ENCODE data around the gene EIF2AK2.
"Not testable (repeated sequence)": the region's sequence is repeated elsewhere in the genome, so short reads cannot be mapped to it uniquely, and the experiment has no call there.

Gene EIF2AK2

DNA sequence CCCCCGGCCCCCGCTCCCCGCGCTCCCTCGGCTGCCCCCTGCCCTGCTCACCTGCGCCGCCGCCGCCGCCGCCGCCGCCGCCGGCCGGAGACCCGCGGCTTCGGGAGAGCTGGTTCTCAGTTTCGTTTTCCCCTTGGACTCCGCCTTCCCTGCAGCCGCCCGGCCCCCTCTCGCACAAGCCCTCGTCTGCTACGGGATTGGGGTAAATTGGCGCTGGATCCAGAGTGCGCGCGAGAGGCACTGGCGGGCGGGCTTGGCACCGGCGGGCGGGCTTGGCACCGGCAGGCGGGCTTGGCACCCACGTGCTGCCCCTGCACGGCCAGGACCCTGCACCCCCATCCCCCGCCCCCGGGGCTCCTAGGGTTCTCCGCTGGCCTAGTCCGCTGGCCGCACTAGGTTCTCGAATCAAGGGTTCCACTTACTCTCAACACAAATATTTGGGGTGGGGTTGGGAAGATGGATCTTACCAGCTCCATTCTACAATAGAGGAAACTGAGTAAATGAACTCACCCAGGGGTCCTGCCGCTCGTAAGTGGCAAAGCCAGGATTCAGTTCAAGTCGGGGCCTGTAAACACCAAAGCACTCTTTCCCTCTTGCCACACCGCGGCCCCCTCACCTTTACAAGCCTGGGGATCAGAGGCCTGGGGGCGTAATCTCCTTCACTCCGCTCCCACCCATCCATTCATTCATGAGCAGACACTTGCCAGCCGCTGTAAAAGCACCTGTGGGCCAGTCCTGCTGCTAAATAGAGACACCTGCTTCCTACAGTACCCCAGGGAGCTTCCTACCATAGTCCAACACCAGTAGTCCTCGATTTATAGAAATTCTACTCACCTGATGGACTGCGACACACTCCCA lies at the start of gene EIF2AK2:
TSS of gene EIF2AK2 (minus strand) at position 124 of the 858 bp plus-strand sequence. CDS start 9,174 bp downstream, outside the sequence.
- DNase-seq: peak; percentile 78 to 79

DNA sequence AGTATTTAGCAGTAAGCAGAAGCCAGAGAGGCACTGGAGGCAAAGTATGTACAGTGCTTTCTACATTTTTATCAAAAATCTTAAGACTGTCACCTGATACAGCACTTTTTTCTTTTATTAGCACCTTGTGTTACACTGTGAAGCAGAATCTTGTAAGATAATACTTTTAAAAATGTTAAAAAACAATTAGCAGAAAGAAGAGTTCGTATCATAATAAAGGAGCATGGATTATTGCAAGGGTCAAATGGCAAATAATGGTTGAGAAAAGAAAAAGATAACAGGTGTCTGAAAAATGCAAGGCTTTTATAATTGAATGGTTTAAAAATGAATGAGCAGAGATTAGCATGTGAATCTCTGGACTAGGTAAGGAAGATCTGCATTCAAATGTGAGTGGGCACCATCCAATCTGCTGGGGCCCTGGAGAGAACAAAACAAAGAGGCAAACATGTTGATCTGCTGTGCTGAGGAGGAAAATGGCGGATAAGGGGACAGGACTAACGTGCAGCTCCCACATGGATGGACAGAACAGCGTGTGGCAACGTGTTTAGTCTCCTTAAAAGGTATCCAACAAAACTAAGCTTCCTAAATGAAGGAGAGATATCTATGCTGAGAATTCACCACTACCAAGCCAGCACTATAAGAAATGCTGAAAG lies 49.0 kb upstream of the EIF2AK2 start:
- no peak for DNase-seq

DNA sequence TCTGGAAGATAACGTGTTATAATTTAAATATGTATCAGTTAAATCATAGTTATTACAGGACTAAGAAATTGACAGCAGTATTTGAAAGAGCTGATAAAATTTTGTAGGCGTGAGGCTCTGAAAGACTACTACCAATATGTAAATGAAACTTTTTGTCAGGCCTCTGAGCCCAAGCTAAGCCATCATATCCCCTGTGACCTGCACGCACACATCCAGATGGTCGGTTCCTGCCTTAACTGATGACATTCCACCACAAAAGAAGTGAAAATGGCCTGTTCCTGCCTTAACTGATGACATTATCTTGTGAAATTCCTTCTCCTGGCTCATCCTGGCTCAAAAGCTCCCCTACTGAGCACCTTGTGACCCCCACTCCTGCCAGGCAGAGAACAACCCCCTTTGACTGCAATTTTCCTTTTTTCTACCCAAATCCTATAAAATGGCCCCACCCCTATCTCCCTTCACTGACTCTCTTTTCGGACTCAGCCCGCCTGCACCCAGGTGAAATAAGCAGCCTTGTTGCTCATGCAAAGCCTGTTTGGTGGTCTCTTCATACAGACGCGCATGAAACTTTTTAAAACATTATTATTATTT lies 48.4 kb upstream of the EIF2AK2 start:
- DNase-seq: not testable (repeated sequence)

DNA sequence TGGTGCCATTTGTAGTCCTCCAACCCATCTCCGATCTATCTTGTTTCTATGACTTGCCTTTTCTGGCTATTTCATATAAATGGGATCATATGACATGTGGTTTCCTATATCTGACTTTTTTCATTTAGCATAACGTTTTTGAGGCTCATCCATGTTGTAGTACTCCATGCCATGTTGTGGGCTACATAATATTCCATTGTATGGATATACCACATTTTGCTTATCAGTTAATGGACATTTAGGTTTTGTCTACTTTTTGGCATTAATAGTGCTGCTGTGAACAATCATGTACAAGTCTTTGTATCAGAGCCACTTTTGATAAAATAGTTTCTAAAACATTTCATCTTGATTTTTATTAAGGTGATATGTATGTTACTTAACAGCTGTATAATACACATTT lies 46.9 kb upstream of the EIF2AK2 start:
- DNase-seq: no peak

DNA sequence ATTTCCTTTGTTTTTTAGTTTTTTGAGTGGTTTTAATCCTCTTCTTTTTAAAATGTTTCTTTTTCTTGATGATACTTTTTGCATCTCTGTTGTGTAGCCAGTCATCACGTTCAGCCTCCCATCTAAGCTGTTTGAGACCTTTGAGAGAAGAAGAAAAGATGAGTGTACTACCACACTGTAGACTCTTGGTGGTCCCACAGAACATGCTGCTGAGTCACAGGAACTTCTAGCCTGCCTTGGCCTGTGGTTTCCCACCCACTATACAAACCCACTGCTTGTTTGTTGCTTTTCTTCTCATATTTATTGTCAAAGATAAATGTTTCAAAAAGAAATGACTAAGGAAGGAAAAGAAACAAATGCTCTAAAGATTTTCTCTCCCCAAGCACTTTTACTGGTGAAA lies 45.0 kb upstream of the EIF2AK2 start:
- DNase-seq: peak; percentile 13 to 16

DNA sequence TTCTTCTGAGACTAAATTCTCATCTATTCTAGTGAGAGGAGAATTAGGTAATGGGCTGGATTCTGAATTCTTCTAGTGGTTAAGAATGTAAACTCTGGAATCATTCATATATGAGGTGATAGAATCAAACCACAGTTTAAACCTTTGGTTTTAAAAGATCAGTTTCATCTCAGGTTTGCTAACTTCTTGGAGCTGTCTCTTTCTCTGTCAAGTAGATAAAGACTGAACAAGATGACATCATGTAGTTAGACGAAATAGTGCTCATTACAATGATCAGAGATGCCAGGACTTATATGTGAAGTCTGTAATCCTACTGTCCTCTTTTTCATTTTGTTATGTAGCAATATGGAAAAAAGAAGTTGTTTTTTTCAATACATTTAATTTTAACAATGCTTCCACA lies 44.4 kb upstream of the EIF2AK2 start:
- DNase-seq: no peak

DNA sequence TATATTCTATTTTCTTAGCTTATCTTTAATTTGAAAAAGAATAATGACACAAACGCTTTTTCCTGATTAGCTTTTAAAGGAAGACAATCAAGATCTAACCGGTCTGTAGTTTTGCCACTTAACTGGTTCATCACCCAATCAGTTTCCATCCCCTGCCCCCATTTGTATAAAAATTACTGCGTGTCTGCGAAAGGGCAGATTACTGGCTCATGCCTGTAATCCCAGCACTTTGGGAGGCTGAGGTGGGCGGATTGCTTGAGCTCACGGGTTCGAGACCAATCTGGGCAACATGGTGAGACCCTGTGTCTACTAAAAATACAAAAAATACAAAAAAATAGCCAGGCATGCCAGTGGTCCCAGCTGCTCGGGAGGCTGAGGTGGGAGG lies 41.9 kb upstream of the EIF2AK2 start:
- DNase-seq: no peak

DNA sequence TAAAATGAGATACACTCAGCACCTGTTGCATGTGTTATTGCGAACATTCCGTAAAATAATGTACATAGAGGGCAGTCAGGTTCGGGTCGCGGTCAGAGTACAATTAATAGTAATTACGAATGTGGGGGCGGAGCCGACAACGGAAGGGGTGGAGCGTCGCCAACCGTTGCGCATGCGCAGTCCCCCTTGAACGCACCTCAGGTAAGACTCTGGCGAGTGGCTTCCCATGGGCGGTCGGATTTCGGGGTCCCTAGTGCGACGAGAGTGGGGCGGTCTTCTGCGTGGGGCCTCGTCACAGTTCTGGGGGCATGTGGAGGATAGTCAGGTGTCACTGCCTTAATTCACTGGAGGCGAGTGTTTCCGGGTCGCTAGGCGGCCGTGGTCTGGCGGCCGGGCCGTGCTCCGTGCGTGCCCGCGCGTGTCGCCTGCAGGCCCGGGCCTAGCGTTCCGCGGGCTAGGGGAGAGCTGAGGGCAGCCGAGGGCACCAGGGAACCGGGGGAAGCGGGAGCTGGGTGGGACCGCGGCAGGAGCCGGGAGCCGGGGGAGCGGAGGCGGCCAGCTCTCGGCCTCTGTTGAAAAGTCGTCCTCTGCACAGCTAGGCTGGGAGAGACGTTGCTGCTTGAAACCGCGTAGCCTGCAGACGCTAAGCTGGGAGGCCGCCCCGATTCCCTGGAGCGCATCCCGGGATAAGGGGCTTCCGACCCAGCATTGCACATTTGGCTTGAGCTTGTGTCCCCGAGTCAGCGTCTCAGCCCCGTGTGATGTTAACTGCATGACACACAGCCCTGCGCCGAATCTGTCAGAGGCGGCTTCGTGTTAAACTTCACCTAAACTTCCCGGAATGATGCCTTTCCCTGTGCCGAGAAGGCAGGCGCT lies 39.8 kb upstream of the EIF2AK2 start, which contains the start of gene CEBPZOS:
TSS of gene CEBPZOS (plus strand) at position 177 of the 876 bp plus-strand sequence. CDS start 3,209 bp downstream, outside the sequence.
- peak; percentile 85 to 86 for DNase-seq

DNA sequence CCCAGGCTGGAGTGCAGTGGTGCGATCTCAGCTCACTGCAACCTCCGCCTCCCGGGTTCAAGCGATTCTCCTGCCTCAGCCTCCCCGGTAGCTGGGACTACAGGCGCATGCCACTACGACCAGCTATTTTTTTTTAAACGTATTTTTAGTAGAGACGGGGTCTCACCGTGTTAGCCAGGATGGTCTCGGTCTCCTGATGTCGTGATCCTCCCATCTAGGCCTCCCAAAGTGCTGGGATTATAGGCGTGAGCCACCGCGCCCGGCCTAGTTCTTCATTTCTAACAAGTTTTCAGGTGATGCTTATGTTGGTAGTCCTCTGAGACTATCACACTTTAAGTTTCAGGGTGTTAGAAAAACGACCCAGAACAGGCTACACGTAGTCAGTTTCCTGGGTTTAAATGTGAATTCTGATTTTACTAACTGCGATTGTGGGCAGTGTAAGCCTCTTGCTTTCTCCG lies 39.1 kb upstream of the EIF2AK2 start:
- DNase-seq: not testable (repeated sequence)

DNA sequence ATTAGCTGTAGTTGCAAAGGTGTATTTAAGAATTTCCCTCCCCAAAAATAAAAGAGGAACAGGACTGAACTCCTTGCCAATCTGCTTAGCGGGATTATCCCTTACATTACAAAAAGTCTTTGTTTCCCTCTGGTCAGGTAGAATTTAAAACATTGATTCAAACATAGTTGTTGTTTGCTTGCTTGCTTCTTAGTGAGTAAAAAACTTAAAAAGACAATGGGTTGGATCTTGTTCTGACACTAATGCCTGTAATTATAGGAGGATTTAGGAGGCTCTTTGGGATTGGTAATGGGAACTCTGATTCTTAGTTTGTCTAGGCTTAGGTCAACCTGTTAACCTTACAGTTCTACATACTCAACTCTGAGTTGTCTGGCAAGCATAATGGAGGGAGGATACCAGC lies 35.8 kb upstream of the EIF2AK2 start:
- DNase-seq: no peak

DNA sequence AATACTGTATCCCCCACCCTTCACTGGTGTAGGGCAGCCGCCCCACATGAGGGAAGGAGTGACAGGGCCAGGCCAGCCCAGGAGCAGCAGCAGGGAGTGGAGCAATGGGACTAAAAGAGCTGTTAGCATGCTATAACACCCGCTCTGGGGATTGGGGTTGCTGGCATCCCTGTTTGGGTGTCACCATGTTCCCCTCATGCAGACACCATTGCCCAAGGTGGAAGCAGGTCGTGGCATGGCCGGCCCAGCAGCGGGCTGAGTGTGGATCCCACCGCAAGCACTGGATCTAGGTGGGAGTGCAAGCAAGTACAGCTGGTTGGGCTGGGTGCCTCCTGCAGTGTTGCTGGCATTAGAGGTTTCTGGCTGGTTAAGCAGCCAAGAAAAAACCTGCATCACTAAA lies 35.0 kb upstream of the EIF2AK2 start:
- no peak for DNase-seq

DNA sequence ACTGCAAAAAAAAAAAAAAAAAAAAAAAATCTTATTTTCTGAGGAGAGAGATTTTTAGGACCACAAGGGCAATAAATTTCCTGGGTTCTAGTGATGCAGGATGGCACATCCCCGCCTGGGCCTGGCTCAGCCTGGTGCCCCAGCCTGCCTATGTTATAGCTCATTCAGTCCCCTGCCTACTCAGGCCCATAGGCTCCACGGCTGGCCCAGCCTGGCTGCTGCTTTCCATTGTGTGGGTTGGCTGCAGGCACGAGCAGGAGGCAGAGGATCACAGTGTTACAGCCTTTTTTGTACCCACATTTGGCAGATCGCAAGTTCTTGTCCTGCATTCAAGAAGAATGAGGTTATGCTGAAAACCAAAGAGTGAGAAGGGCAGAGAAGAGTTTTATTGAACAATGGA lies 34.5 kb upstream of the EIF2AK2 start:
- no peak for DNase-seq

DNA sequence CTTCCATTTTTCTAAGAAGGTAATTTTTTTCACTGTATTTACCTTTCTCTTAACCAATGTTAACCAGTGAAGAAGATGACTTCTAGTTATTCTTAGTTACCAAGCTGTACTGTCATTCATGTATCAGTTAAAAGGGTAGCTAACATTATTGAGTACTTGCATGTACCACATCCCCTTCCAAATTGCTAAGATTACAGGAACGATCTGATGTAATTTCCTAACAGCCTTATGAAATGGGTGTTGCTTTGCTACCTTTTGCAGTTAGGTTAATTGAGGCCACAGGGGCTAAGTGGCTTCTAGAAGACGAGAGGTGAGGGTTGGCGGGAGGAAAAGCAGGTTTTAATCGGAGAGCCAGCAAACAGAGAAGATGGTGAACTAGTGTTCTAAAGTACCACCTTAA lies 33.5 kb upstream of the EIF2AK2 start:
- DNase-seq: no peak

DNA sequence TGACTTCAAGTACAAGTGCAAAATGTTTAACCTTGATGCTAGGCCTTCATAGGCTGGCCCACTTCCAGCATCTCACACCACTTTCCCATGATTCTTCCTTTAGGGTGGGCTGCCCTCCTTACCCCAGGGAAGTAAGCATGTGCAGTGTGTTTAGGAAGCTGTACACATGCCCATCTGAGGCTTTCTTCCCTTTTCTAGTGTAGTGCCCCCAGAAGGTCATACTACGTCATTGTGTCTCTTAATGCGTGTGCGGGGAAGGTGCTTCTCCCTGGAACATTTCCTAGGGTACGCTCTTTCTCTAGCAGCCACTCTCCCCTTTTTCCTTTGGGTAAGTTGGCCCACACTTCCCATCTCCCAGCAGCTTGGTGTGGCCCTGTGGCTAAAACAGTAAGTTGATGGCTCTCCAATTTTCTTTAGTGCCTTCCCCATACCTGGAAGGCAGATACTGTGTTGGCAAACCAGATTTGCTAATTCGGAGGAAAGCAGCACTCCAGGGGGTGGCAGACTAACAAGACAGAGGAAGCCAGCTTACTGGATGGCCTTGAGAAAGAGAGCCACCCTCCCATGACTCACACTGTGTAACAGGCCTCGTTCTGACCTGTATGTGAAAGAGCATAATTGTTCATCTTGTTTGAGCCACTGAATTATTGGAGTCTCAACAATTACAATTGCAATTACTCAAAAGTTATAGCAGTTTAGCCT lies 32.8 kb upstream of the EIF2AK2 start:
- no peak for DNase-seq

DNA sequence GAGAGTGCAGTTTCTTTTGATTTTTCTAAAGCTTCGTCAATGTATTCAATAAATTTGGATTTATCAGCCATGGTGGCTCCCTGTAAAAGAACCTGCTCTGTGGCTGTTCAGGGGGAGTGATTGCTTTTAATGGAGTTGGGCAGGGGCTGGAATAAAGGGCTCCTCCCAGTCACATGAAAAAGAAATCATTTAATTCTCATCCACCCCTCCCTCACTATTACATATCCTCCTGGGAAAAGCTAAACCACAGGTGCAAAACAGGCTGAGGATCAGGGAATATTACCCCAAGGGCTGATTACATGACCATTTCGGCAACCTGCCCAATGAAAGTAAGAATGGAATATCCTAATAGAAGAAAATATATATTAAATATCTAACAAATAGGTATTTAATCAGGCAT lies 31.8 kb upstream of the EIF2AK2 start, which contains the start of gene SULT6B1:
TSS of gene SULT6B1 (minus strand) at position 101 of the 400 bp plus-strand sequence. CDS start at position 71, 30 bp downstream.
- no peak for DNase-seq

DNA sequence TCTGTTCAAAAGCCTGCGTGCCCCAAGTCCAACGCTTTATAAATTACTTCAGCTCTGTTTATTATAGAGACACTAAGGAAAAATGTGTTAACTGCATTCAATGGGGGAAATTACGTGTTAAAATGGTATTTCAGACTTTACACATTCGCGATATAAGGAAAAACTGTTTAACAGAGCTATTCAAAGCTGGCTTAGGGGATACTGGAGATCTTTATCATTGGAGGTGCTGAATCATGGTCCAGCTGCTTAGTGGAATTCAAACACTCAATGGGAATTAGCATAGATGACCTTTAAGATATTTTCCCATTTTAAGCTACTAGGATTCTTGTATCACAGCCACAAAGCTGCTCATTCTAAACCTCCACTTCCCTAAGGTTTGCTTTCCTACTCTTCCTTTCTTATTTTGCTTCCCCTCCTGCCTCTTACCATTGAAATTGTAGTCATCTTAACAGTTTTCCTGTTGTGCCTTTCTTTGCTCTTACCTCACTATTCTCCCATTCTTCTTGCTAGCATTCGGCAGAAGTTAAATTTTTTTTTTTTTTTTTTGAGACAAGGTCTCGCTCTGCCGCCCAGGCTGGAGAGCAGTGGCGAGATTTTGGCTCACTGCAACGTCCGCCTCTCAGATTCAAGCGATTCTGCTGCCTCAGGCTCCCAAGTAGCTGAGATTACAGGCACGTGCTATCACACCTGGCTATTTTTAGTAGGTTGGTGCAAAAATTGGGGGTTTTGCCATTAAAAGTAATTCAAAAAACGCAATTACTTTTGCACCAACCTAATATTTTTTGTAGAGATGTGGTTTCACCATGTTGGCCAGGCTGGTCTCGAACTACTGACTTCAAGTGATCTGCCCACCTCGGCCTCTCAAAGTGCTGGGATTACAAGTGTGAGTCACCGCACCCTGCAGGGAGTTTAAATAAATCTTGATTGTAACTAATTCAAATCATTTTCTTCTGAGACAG lies 25.2 kb upstream of the EIF2AK2 start:
- DNase-seq: no peak

DNA sequence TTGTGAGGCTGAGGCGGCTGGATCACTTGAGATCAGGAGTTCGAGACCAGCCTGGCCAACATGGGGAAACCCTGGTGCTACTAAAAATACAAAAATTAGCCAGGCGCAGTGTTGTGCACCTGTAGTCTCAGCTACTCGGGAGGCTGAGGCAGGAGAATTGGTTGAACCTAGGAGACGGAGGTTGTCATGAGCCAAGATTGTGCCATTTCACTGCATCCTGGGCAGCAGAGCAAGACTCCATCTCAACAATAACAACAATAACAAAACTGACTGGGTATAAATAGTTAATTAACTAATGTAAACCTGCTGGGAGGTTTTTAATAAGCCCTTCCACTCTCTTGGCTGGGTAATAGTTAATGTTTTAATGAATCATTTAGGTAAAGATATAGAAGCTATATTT lies 23.9 kb upstream of the EIF2AK2 start:
- DNase-seq: no peak

DNA sequence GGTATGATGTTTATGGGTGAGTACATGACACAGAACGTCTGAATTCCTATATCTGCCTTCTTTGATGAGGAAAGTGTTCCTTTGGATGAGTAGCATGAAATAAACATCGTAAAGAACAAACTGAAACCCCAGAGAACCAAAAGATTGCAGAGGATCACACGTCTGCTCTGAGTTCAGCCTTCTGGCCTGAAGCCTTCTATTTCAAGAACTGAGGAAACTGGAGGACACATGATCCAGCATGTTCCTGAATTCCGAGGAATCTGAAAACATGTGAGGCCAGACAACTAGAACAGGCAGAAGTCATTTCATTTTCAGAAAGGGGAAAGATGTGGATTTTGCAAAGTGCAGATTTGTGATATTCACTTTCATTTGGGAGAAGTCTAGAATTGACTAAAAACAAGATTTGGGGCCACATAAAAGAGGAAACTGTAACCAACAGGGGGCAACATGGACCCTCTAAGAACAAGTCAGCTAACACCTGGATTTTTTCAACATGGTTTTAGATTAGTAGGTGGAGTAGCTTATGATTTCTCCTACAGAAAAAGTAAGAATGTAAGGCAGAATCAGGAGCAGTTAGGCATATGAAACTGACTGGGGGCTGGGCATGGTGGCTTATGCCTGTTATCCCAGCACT lies 23.3 kb upstream of the EIF2AK2 start:
- DNase-seq: no peak

DNA sequence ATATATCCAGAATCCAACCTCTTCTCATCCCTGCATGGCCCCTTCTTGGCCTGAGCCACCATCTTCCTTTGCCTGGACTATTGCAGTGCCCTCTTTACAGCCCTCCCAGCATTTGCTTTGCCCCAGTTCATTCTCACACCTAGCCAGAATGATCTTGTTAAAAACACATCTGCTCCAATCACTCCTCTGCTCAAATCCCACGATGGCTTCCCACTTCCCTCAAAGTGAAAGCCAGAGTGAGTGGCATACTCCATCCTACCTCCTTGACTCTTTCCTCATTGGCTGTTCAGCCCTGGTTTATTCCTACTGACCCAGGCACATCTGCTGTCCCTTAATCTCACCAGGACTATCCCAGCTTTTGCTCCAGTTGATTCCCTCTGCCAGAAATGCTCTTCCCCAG lies 17.0 kb upstream of the EIF2AK2 start:
- no peak for DNase-seq

DNA sequence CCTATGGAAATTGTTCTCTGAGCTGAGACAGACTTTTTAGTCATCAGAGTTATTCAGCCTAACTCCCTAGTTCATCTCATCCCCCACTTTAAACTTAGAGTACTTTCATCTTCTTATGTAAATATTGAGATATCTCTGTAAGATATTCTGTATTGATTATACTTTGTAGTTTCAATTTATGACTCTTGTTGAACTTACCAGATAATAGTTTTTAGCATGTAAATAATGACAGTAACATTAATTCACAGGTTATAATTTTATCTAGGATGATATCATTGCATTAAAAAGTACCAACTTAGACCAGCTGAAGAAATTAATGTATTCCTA lies 14.8 kb upstream of the EIF2AK2 start:
- DNase-seq: no peak

All from activated CD4-positive, alpha-beta T cell treated with anti-CD3 and anti-CD28 coated beads, Interleukin-2, amount 50 U/mL, for 4 hours (primary cell).